Kasumi-1 (cell line): ENCODE data around the gene USP53.
"Not testable (repeated sequence)": the region's sequence is repeated elsewhere in the genome, so short reads cannot be mapped to it uniquely, and the experiment has no call there.

Source experiments
- DNase-seq, 2 experiments: peaks; one replicate each; lab custom pipeline; 2025; lab: John Stamatoyannopoulos, UW

USP53 gene

DNA sequence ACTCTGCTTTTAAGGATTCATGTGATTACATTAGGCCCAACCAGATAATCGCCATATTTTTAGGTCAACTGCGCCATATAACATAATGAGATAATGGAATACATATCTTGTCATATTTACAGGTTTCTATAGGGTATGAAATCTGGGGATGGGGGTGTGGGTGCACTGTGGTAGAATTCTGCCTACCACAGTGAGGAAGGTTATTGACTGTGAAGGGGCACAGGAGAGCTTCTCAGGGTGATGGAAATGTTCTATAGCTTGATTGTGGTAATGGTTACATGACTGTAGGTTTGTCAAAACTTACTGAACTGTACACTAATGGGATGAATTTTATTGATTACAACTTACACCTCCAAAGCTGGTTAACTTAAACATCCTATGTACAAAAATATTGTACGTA is 15.9 kb downstream of the USP53 start:
- DNase-seq: no peak

DNA sequence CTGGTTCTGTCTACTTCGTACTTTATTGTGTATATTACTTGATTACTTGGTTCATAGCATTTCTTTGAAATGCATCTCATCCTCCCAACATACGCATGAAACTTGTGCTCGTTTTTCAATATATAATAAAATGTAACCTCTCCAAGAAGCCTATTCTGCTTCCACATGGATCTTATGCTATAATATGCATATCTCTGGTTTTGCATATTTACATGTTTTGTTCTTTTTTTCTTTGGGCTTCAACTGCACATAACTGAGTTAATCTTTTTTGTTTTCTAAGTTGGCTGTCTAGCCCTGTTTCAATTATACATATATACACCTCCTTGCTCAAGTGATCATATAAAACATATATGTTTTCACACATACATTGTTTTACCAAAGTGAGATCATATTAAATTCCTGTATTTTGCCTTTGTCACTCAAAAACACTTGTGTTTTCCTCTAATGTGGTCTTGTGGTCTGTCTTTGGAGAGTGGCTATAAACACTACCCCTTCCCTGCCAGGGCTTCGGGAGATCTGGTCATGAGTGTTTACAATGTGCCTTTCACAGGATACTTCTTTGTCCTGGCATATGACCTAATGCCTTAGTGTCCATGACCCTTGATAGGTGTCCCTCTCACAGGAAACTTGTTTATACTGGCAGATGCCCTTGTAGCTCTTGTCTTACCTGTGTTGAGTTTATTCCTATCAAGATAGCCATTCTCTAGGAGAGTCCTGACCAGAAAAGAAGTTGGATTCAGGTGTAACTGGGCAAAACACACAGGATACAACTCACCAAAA is 17.6 kb downstream of the USP53 start:
- DNase-seq: no peak

- DNase-seq: no peak
These were observed 19.0 kb downstream of the USP53 start for GRCh38 chr4:119231491-119231890.

- no peak for DNase-seq
These were observed 19.8 kb downstream of the USP53 start for GRCh38 chr4:119232286-119232685.

GRCh38 chr4:119233191-119233590 is 20.7 kb downstream of the USP53 start:
- DNase-seq: peak; percentile 23 to 48

GRCh38 chr4:119233750-119234149 is 21.2 kb downstream of the USP53 start:
- DNase-seq: peak; percentile 14 to 40

DNA sequence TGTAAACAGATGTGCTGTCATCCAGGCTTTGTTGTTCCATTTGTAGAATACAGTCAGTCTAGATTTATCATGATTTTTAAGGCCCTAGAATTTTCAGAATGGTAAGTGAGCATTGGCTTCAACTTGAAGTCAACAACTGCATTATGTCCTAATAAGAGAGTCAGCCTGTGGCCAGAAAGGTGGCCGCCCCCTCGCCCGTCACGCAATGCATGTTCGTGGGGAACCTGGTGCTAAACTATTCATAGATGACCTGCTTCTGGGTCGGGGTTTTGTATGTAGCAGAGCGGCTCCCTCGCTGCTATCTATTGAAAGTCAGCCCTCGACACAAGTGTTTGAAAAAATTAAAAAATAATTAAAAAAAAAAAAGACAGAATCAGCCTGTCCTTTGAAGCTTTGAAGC is 24.7 kb downstream of the USP53 start:
- DNase-seq: no peak

DNA sequence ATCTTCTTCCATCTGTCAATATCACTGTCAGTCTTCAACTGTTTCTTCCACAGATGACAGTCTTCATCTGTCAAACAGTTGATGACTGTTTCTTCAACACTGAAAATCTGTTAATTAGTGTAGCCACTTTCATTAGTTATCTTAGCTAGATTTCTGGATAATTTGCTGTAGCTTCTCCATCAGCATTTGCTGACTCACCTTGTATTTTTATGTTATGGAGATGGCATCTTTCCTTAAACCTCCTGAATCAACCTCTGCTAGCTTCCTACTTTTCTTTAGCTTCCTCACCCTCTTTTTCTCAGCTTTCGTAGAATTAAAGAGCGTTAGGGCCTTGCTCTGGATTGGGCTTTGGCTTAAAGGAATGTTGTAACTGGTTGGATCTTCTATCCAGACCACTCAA is 25.1 kb downstream of the USP53 start:
- DNase-seq: no peak

- DNase-seq: no peak
These were observed 25.7 kb downstream of the USP53 start for GRCh38 chr4:119238068-119238722.

DNA sequence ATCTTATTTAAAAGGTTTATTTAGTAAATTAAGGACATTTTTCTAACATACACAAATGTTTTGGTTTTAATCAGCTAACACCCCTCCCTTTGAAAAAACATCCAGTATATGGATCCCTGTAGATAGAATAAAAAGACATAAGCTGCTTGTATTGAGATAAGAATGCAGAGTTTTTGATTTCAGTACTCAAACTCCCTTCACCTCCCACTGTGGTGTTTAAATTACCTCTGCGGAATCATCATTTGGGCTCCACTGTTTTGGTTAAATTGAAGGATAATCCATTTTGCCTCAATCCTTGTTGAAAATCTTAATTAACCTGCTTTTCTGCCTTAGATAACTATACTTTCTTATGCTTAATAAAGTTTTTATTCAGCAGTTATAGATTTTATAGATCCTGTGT is 27.6 kb downstream of the USP53 start:
- no peak for DNase-seq

GRCh38 chr4:119240568-119240967 is 28.1 kb downstream of the USP53 start:
- no peak for DNase-seq

DNA sequence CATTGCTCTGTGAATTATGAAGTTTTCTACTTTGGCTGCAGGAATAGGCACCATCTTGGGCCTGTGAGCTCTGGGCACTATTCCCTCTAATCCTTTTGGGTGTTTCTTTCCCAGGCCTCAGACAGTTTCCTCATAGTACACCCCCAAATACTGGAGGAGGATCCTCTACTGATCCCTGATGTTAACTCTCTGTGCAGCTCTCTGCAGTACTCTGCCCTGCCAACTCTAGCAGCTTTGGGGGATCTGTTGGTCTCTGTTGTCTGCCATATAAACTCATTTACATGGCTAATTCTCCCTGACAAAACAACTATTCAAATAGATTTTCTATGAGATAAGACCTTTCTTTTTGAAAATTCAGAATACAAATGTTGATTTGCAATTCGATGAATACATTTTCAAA is 29.9 kb downstream of the USP53 start:
- DNase-seq: no peak

DNA sequence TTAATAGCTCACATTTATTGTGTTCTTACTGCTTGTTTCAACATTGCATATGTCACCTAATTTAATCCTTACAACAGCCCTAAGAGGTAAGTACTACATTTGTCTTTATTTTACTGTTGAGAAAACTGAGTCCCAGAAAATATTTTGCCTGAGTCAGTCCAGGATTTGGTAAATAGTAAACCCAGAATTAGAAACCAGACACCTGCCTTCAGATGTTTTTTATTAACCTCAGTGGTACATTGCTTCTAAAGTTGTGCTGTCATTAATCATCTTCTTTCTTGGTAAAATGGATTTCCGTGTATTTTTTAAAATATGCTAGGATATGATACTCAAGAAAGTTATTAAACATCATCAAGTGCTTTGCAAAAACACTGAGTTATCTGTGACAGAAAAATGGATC is 31.4 kb downstream of the USP53 start:
- no peak for DNase-seq

- peak in 1 of 2 experiments; percentile 40 for DNase-seq
These were observed 31.8 kb downstream of the USP53 start for GRCh38 chr4:119244344-119244743.

DNA sequence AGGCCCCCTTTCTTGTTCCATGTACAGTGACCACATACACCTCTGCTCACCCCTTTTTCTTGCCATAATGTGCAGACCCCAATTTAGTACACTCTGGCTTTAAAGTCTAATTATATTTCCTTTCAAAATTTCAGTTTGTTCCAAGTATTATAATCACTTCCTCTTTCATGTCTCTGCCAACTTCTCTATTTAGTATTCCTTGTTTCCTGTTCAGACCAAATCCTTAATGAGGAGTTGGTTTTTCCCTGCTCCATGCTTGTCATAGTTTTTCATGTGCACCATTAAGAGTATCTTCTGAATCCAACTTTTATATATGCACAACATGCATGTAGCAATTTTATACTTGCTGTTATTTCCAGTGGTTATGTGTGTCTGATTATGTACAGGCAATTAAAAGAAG is 32.3 kb downstream of the USP53 start:
- peak; percentile 65 to 80 for DNase-seq

DNA sequence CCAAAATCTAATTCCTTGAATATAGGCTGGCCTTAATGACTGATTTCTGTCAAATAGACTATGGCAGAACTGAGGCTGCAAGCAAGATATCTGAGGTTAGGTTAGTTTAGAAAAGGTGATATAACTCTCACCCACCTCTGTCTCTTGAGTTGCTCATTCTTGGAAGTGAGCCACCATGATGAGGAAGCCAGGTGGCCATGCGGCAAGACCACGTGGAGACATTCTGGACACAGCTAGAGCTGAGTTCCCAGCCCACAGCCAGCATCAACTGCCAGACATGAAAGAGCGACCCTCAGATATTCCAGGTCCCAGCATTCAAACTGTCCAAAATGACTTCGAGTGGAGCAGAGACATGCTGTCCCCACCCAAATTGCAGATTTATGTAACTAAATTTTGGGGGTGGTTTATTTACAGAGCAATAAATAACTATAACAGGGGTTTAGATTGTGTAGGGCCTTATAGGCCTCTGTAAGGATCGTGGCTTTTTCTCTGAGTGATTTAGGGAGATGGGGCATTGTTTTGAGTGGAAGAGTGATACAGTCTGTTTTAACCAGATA is 33.7 kb downstream of the USP53 start:
- no peak for DNase-seq

DNA sequence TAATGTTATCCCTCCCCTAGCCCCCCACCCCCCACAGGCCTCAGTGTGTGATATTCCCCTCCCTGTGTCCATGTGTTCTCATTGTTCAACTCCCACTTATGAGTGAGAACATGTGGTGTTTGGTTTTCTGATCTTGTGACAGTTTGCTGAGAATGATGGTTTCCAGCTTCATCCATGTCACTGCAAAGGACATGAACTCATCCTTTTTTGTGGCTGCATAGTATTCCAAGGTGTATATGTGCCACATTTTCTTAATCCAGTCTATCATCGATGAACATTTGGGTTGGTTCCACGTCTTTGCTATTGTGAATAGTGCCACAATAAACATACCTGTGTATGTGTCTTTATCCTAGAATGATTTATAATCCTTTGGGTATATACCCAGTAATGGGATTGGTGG is 38.5 kb downstream of the USP53 start:
- not testable (repeated sequence) for DNase-seq

DNA sequence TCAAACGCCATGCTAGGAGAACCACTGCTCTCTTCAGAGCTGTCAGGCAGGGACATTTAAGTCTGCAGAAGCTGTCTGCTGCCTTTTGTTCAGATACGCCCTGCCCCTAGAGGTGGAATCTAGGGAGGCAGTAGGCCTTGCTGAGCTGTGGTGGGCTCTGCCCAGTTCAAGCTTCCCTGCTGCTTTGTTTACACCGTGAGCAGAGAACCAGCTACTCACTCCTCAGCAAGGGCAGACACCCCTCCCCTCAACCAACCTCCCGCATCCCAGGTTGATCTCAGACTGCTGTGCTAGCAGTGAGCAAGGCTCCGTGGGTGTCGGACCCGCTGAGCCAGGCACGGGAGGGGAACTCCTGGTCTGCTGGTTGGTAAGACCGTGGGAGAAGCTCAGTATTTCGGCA is 42.7 kb downstream of the USP53 start:
- not testable (repeated sequence) for DNase-seq

GRCh38 chr4:119260528-119260927 is 48.0 kb downstream of the USP53 start:
- DNase-seq: no peak

GRCh38 chr4:119261986-119262385 is 49.5 kb downstream of the USP53 start:
- DNase-seq: no peak

GRCh38 chr4:119264743-119265142 is 52.2 kb downstream of the USP53 start:
- DNase-seq: no peak

DNA sequence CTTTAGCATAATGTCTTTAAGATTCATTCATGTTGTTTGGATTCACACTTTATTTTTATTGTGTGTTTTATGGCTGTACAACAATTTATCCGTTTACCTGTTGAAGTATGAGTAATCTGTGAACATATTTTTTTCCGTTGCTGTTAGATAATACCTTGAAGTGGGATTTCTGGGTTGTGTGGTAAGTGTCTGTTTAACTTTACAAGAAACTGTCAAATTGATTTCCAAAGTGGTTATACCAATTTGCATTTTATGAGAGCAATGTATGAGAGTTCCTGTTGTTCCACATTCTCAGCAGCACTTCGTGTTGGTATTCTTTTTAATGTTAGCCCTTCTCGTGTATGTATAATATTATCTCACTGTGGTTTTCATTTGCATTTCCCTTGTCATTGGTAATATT is 53.6 kb downstream of the USP53 start:
- no peak for DNase-seq

GRCh38 chr4:119268466-119268865 is 56.0 kb downstream of the USP53 start:
- no peak for DNase-seq
